ENCODE results near the gene DCX. TPM values are rescaled to one million over a fixed set of nuclear protein-coding genes. Genes with fewer than 3 reads are reported as not detected.
A peak's percentile ranks its signal among the peaks of the same experiment; 100 is the strongest.

Gene DCX
- total RNA-seq, 2 donors from 2014 or later = not detected

DNA sequence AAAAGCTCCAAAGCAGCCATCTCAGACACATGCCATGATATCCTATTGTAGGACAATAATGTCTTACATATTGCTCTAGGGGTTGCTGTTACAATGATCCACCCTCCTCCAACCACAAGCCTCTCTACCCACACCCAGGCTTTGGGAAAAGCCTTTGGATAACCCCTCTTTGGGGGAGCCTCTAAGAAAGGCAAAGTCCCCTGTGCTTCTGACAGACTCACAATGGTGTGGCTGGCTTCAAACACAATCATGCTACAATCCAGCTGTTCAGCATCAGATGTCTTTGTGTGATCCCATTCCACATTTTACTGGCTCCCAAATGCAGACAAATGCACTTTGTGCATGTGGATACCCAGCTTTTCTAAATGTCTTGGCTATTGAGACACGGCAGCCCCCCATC lies 75.9 kb downstream of the DCX start:
- intact Hi-C loops (cut with DNase I) = no loop called here
- no peak for ATAC-seq
- DNase-seq = no peak

DNA sequence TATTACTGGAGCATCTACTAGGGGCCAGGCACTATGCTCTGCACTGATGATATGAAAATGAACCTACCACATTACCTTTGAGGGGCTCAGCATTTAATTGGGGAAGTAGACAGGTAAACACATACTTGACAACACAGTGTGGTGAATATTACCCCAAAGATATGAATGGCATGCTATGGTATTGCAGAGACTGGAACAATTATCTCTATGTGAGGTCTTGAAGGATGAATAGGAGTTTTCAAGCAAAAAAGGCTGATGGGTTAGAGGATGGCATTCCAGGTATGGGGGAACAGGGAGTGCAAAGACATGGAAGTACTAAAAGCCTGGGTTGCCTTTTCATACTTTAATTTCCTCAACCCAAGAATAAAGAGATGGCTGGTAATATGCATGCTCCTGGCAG lies 82.6 kb downstream of the DCX start:
- intact Hi-C loops (cut with DNase I) = no loop called here
- ATAC-seq (no peak), DNase-seq (no peak)

DNA sequence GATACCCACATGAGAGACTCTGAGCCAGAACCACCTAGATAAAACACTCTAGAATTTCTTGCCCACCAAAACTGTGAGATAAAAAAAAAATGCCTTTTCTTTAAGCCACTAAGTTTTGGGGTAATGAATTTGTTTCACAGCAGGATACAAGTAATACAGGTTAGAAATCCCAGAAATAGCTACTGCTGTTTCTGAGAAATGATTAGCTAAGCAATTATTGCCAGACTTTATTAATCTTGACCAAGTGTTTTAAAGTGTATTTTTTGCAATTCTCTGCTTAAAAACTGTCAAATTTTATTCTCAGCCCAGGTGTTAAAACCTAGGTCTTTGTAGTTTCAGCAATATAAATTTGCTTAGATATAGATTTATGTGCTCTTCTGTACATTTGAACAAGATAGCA lies 83.1 kb downstream of the DCX start:
- intact Hi-C loops (cut with DNase I) = no loop called here
- no peak for ATAC-seq
- no peak for DNase-seq

GRCh38 chrX:111322231-111322855 lies 89.6 kb downstream of the DCX start:
- DNase-seq (no peak), ATAC-seq (no peak)
- intact Hi-C loops (cut with DNase I) = no loop called here

- DNase-seq (no peak), ATAC-seq (no peak)
- intact Hi-C loops (cut with DNase I) = no loop called here
These were observed 92.5 kb downstream of the DCX start for GRCh38 chrX:111319451-111319850.

DNA sequence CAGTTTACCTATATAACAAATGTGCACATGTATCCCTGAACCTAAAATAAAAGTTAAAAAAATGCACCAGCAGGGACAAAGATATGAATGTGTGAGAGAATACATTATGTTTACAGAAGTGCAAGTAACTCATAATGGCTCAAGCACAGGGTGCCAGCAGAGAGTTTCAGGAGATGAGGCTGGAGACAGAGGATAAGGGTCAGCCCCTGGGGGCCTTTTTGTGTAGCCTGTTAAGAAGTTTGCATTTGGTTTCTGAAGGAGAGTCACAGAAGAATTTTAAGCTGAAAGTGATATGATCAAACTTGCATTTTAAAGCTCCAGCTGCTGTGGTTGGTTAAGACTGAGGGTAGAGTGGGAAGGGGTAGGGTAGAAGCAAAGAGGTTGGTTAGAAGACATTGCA lies 93.1 kb downstream of the DCX start:
- DNase-seq (no peak), ATAC-seq (no peak)
- intact Hi-C loops (cut with DNase I) = no loop called here

DNA sequence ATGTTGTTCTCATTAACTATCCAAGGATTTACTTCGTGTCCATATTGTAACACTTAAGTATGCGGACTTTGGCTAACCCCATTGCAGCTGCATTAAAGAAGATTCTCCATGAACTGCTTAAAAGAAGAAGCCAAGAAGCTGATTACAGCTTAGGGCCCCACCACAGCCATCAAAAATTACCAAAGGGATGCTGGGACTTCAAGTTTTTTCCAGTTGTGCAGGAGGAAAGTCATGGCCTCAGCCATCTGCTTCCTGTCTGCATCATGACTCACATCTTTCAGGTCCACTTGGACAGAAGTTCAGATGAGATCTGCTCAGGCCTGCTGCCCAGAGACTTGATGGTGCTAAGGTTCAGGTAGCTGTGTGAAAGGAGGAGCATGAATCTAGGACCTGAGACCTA lies 102.9 kb downstream of the DCX start:
- intact Hi-C loops (cut with DNase I) = no loop called here
- ATAC-seq = no peak
- no peak for DNase-seq

DNA sequence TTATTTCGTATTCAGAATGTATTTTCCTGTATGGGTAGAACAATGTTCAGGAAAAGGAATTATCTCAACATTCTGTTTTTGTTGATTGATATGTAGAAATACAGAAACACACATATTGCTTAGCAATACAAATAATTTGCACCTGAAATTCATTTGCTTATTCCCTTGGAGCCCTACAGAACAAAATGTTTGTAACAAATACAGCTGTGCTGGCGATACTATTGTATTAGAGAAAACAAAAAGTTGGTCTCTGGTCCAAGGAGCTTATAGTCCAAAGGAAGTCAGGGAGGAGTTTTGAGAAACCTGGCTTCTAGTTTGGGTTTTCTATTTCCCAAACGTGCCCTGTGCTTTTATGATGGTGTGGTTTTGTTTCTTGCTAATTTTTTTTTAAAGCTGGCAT lies 104.0 kb downstream of the DCX start:
- intact Hi-C loops (cut with DNase I) = no loop called here
- ATAC-seq (no peak), DNase-seq (no peak)

GRCh38 chrX:111302284-111302683 lies 109.7 kb downstream of the DCX start:
- ATAC-seq (no peak), DNase-seq (no peak)
- intact Hi-C loops (cut with DNase I) = no loop called here

DNA sequence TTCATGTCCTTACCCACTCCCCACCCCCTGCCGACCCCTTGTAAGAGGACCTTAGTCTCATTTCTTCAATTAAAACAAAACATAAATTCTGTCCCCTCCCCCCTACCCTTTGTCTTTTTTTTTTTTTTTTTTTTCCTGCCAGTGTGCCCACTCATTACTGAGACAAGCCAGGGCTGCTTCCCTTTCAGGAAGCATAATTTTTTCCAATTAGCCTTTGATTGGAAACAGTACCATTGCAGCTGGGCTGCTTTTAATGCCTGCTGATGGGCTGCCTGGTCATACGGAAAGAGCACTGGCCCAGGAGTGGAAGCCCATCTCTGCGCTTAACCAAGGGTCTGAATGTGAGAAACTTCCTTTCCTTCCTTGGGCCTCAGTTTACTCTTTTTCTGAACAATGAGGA lies 123.2 kb downstream of the DCX start:
- DNase-seq = no peak
- ATAC-seq = no peak
- intact Hi-C loops (cut with DNase I) = no loop called here

DNA sequence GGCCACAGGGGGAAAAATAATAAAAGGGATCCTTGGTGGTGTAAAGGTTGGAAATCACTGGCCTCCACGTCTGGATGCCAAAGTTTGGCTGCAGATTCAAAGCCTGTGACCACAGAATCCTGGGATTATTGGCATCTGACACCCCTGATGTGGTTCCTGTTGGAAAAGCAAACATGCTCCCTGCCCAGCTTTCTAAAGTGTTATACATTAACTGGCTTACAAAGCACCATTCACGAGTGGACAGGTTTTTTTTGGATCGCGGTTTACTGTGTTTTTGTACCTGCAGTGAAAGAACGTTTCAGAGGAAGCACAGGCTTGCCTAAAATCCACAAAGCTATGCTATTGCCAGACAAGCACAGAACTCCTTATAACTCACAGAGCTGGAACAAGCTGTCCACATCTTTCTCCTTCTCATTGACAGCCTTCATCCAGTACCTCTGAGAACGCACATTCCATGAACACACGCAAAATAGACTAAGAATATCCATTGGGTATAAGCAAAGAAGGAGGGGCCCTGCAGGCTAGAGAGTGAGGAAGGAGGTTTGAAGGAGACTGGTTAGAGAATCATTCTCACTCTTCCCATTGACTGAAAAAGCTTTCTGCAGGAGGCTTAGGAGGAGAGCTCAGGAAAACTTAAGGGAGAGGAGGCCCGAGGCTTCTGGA lies 127.2 kb downstream of the DCX start:
- intact Hi-C loops (cut with DNase I) = no loop called here
- DNase-seq (no peak), ATAC-seq (no peak)

DNA sequence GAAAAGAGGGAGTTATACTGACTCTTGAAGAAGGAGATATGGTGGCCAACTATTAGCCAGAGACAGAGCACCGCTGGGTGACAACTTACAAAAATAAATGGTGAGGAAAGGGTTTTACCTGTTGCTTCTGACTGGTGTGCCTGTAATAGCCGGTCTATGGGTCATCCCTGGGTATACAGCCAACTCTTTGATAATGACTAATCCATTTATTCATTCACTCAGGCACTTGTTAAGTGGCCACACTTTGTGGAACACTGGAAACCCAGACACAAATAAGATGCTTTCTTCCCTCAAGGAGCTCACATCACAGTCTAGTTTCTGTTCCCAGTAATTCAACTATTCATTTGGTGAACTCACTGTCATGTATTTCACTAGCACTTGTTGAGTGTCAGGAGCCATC lies 128.5 kb downstream of the DCX start:
- intact Hi-C loops (cut with DNase I) = no loop called here
- no peak for ATAC-seq
- no peak for DNase-seq

- DNase-seq (no peak), ATAC-seq (no peak)
- intact Hi-C loops (cut with DNase I) = no loop called here
These were observed 129.0 kb downstream of the DCX start for GRCh38 chrX:111282991-111283390.

DNA sequence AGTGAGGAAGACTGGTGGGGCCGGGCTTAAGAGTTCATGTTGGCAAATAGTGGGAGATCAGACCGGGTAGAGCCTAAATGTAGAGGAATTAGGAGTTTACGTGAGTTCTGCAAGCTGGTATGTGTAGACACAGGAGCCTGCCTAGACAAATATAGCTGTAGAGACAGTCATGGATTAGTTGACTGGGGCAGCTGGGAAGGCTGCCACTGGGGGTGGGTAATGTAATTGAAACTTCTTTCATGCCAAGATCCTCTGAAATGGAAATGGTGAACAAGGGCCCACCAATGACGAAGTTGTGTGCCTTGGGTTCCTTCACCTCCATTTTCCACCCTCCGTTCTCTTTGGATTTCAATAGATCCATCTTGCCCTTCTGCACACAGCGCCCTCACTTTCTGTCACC lies 129.9 kb downstream of the DCX start:
- ATAC-seq = no peak
- intact Hi-C loops (cut with DNase I) = no loop called here
- DNase-seq = no peak

DNA sequence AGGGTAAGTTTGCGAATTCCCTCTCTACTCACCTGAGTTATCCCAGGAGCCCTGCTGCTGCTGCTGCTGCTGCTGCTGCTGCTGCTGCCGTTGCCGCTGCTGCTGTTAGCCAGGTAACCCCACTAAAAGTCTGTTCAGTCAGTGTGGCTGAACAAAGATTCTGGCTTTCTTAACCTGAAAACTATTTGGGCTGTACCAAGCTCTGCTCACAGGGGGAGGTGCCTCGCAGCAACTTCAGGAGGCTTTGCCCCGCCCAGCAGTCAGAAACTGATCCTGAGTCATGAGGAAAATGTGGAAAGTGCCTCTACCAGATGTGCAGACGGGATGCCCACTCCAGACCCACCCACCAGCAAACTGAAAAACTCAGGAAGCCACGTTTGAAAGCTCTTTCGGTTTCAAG lies 141.7 kb downstream of the DCX start, which contains the start of gene CAPN6:
Gene CAPN6 (minus strand): TSS at position 145 of the 400 bp plus-strand sequence. CDS start 6,547 bp downstream, outside the sequence.
- DNase-seq (peak; percentile 18), ATAC-seq (peak in 1 of 2 donors; percentile 75)

GRCh38 chrX:111268506-111268905 lies 143.5 kb downstream of the DCX start:
- DNase-seq (no peak), ATAC-seq (no peak)
- intact Hi-C loops (cut with DNase I) = loop anchor here (10.0 kb wide), 2 partner anchors 166 to 176 kb away; no protein-coding TSS in a partner anchor

More for the DNA sequence above, 141.7 kb downstream of the DCX start, which contains the start of gene CAPN6:
- intact Hi-C loops (cut with DNase I) = no loop called here

DNA sequence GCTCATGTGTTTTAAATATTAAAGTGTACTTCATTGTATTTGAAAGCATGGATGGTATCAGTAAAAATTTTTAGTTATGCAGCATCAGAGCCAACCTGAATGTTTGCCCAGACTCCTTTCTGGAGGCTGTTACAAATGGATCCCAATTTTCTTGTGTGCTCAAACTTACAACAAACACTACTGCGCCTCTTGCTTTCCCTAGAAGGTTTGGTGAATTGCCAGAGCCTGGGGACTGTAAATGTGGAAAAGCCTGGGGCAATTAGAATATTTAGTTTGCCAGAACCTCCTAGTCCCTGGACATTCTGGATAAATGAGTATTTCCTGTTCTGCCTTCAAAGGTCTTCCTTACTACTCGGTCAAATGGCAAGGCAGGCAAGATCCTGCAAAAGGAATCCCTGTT lies 146.5 kb downstream of the DCX start:
- intact Hi-C loops (cut with DNase I) = loop anchor here (10.0 kb wide), 2 partner anchors 169 to 179 kb away; no protein-coding TSS in a partner anchor
- no peak for ATAC-seq
- DNase-seq = no peak

GRCh38 chrX:111264385-111264784 lies 147.6 kb downstream of the DCX start:
- ATAC-seq (no peak), DNase-seq (no peak)
- intact Hi-C loops (cut with DNase I) = loop anchor here (10.0 kb wide), 2 partner anchors 170 to 180 kb away; no protein-coding TSS in a partner anchor

DNA sequence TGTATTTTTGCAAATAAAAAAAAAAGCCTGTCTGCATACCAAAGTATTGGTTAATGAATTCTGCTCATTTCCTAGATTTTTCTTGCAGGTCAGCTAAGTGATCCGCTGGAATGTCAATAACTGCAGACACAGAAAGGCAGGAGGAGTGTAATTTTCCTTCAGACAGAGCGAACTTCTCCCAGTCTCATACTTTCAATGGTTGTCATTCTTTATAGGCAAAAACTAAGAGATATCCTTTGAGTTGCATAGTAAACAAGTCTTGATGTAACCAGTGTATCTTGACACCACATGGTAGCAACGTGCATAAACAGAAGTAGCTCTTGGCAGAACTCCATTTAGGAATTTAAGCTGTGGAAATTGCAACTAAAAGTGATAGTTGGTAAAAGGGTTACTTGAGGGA lies 149.9 kb downstream of the DCX start:
- ATAC-seq (no peak), DNase-seq (no peak)
- intact Hi-C loops (cut with DNase I) = loop anchor here (10.0 kb wide), 2 partner anchors 173 to 183 kb away; no protein-coding TSS in a partner anchor

DNA sequence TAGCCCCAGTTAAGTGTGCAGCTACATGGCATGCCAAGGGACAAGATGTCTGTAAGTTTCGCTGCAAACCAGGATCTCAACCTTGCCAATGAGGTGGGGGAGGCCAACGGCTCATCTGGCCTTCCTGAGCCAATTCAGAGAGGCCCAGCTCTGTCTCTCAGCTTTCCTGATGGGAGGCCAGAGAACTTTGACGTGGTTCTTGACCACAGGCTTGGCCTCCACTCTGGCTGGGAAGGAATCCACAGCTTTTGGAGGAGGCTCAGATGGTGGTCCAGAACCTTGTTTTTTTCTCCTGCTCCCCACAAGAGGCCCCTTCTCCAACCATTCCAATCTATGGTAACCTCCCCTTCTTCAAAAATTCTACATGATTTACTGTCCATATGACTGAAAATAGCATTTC lies 151.5 kb downstream of the DCX start:
- DNase-seq (no peak), ATAC-seq (no peak)
- intact Hi-C loops (cut with DNase I) = loop anchor here (10.0 kb wide), 2 partner anchors 174 to 184 kb away; no protein-coding TSS in a partner anchor

DNA sequence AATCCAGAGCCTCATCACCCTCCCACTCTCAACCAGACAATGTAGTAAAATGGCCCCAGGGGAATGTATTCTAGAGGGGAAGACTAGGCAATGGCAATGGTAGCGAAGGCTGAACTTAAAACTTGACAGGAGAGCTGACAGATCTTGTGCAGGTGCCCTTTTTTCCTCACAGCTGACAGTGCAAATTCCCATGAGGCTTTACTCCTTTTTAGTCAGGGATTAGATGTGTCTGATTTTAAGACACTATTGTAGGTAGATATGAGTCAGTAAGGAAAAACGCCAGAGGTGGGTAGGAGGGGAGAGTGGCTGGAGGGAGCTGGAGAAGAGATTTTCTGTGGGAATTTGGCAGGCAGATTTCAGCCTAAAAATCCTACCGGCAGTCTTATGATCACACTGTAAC lies 152.4 kb downstream of the DCX start:
- intact Hi-C loops (cut with DNase I) = no loop called here
- DNase-seq (no peak), ATAC-seq (no peak)

Measured in left cardiac atrium (tissue), 4 donors.